Mesenchymal stem cell (in vitro differentiated cells and primary cell): ENCODE data around the gene SMAP1. TPM values are rescaled to one million over a fixed set of nuclear protein-coding genes. Genes with fewer than 3 reads are reported as not detected.
A peak's percentile ranks its signal among the peaks of the same experiment; 100 is the strongest.

ENCODE experiments used
- DNase-seq: peaks from one replicate; pipeline ENCODE4 v3.0.0-alpha.2; 2013
- H2AFZ ChIP-seq: one replicate; pipeline ENCODE4 v1.6.1; 2013; ENCODE audit warnings: low read depth, mild to moderate bottlenecking, control low read depth, inconsistent platforms, low read length, moderate library complexity
- H2AK5ac ChIP-seq: 2 replicates; pipeline ENCODE4 v1.6.1; 2013; ENCODE audit warnings: low read length, moderate library complexity, mild to moderate bottlenecking, inconsistent platforms; ENCODE audit not compliant: severe bottlenecking
- H2BK120ac ChIP-seq: one replicate; pipeline ENCODE4 v1.6.1; 2013; ENCODE audit warnings: low read depth, mild to moderate bottlenecking, inconsistent platforms, low read length, moderate library complexity
- H2BK12ac ChIP-seq, 2 experiments: one replicate each; pipeline ENCODE4 v1.6.1; 2013; ENCODE audit warnings: inconsistent platforms in 2 of 2, low read length in 2 of 2, mild to moderate bottlenecking in 2 of 2, moderate library complexity in 2 of 2, control low read depth in 1 of 2
- H2BK15ac ChIP-seq: one replicate; pipeline ENCODE4 v1.6.1; 2013; ENCODE audit warnings: mild to moderate bottlenecking, low read depth, inconsistent platforms; ENCODE audit not compliant: poor library complexity, severe bottlenecking
- H2BK5ac ChIP-seq: 2 replicates; pipeline ENCODE4 v1.6.1; 2013; ENCODE audit warnings: low read depth, mild to moderate bottlenecking, low read length, control low read depth, inconsistent platforms; ENCODE audit not compliant: poor library complexity, severe bottlenecking
- H3K14ac ChIP-seq, 2 experiments: one replicate each; pipeline ENCODE4 v1.6.1; 2013; ENCODE audit warnings: inconsistent platforms in 2 of 2, low read length in 2 of 2, control low read depth in 1 of 2, mild to moderate bottlenecking in 1 of 2, moderate library complexity in 1 of 2
- H3K18ac ChIP-seq, 2 experiments: one replicate each; pipeline ENCODE4 v1.6.1; 2013; ENCODE audit warnings: inconsistent platforms in 2 of 2, low read length in 2 of 2, control low read depth in 1 of 2, low read depth in 1 of 2, mild to moderate bottlenecking in 1 of 2
- H3K23ac ChIP-seq, 2 experiments: one replicate each; pipeline ENCODE4 v1.6.1; 2013; ENCODE audit warnings: inconsistent platforms in 2 of 2, low read length in 2 of 2, mild to moderate bottlenecking in 2 of 2, moderate library complexity in 2 of 2, control low read depth in 1 of 2
- H3K27ac ChIP-seq: 2 replicates; pipeline ENCODE4 v1.5.1; 2013; ENCODE audit warnings: mild to moderate bottlenecking, moderate library complexity, low read length, control low read depth, inconsistent platforms; ENCODE audit not compliant: poor library complexity, severe bottlenecking
- H3K27me3 ChIP-seq, 2 experiments: 2 replicates each; pipeline versions ENCODE4 v1.6.1 to v1.7.0; 2013; ENCODE audit warnings: low read length in 2 of 2, mild to moderate bottlenecking in 2 of 2, moderate library complexity in 2 of 2, control low read depth in 1 of 2, inconsistent platforms in 1 of 2; ENCODE audit not compliant: control insufficient read depth in 1 of 2, insufficient read depth in 1 of 2
- H3K36me3 ChIP-seq, 2 experiments: 2 replicates each; pipeline versions ENCODE4 v1.6.1 to v1.7.0; 2013; ENCODE audit warnings: low read length in 2 of 2, control low read depth in 1 of 2, inconsistent platforms in 1 of 2, low read depth in 1 of 2, mild to moderate bottlenecking in 1 of 2; ENCODE audit not compliant: insufficient read depth in 2 of 2, control insufficient read depth in 1 of 2
- H3K4ac ChIP-seq, 2 experiments: one replicate each; pipeline ENCODE4 v1.6.1; 2013; ENCODE audit warnings: inconsistent platforms in 2 of 2, low read length in 2 of 2, mild to moderate bottlenecking in 2 of 2, moderate library complexity in 2 of 2, control low read depth in 1 of 2, low read depth in 1 of 2
- H3K4me1 ChIP-seq: 2 replicates; pipeline ENCODE4 v1.6.1; 2013; ENCODE audit warnings: low read depth, low read length, control low read depth; ENCODE audit not compliant: control insufficient read depth, insufficient read depth
- H3K4me2 ChIP-seq: 2 replicates; pipeline ENCODE4 v1.6.1; 2013; ENCODE audit warnings: low read length, mild to moderate bottlenecking, inconsistent platforms; ENCODE audit not compliant: poor library complexity, severe bottlenecking
- H3K4me3 ChIP-seq, 2 experiments: 2 replicates each; pipeline versions ENCODE4 v1.5.1 to v1.7.0; 2013; ENCODE audit warnings: low read length in 2 of 2, mild to moderate bottlenecking in 2 of 2, control low read depth in 1 of 2, low read depth in 1 of 2; ENCODE audit not compliant: insufficient read depth in 1 of 2
- H3K79me1 ChIP-seq: replicated peaks from 2 replicates; pipeline ENCODE4 v1.6.1; 2013; ENCODE audit warnings: mild to moderate bottlenecking, control low read depth, low read length, inconsistent platforms; ENCODE audit not compliant: poor library complexity, severe bottlenecking
- H3K9ac ChIP-seq: 2 replicates; pipeline ENCODE4 v1.7.0; 2013; ENCODE audit warnings: mild to moderate bottlenecking, low read length, moderate library complexity
- H3K9me3 ChIP-seq: 2 replicates; pipeline ENCODE4 v1.7.0; 2013; ENCODE audit warnings: mild to moderate bottlenecking, low read length; ENCODE audit not compliant: control insufficient read depth
- H4K8ac ChIP-seq: one replicate; pipeline ENCODE4 v1.6.1; 2013; ENCODE audit warnings: inconsistent platforms, mild to moderate bottlenecking, low read length, moderate library complexity
- H4K91ac ChIP-seq: one replicate; pipeline ENCODE4 v1.6.1; 2013; ENCODE audit warnings: mild to moderate bottlenecking, low read length, inconsistent platforms
- WGBS: methylation state at CpG from one replicate; pipeline ENCODE4 v1.1.7; 2013; ENCODE audit warnings: mixed read lengths; 5-methylcytosine and 5-hydroxymethylcytosine counted together
- polyA plus RNA-seq, 2 experiments: library from polyadenylated mRNA; stranded (reverse); fragments of 200-250 nt; gene quantifications; one replicate each; pipeline ENCODE4 v1.2.3, GENCODE V29; 2013

The SMAP1 gene
- polyA plus RNA-seq (2013, experiment 1 of 2) = 29.4 TPM
- 30.5 TPM for polyA plus RNA-seq (2013, experiment 2 of 2)

DNA sequence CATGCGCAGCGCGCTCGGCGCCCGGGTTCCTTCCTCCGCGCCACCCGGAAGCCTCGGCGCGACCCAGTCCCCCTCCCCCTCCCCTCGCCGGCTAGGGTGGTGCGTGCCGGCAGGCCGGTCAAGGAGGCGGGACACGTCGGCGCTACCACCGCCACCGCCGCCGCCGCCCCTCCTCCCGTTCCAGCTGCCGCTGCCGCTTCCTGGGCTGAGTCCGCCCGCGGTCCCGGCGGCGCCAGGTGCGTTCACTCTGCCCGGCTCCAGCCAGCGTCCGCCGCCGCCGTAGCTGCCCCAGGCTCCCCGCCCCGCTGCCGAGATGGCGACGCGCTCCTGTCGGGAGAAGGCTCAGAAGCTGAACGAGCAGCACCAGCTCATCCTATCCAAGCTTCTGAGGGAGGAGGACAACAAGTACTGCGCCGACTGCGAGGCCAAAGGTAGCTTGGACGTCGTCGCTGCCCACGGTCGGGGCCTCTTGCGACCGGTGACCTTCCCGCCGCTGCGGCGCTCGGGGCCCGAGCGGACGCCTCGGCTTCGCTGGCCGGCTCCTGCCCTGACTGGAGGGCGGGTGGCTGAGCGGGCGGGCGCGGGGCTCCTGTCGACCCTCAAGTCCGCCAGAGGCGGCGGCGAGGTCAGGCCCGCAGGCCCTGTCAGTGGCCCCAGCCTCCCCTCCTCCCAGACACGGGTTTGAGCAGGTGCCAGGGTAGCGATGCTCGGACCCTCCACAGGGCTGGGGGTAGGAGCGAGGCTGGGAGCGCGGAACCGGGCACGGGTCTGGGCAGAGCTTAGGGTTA lies at the start of gene SMAP1:
Gene SMAP1 (plus strand): TSS at position 173 of the 788 bp plus-strand sequence. CDS start 141 bp downstream, at position 314.
- no peaks in the 10 kb centered on the region for H3K27me3 ChIP-seq
- peak within 1 kb of the TSS in 1 of 2 experiments; percentile 100 for H3K14ac ChIP-seq
- peaks cover 3% of the 10 kb centered on the region for H3K4me1 ChIP-seq
- peak within 1 kb of the TSS; percentile 97 for H3K4me2 ChIP-seq
- peak within 1 kb of the TSS; percentile 82 to 92 for H2BK12ac ChIP-seq
- H3K4ac ChIP-seq = peak within 1 kb of the TSS; percentile 71 to 99
- peak within 1 kb of the TSS; percentile 14 for H2BK5ac ChIP-seq
- H3K23ac ChIP-seq = peak within 1 kb of the TSS in 1 of 2 experiments; percentile 97
- peak within 1 kb of the TSS; percentile 97 for H4K91ac ChIP-seq
- H2AFZ ChIP-seq = peak within 1 kb of the TSS; percentile 99
- H3K36me3 ChIP-seq = peaks cover 0 to 5% of the 10 kb centered on the region in 2 experiments
- H3K4me3 ChIP-seq = peak within 1 kb of the TSS; percentile 94 to 99
- H4K8ac ChIP-seq = peak within 1 kb of the TSS; percentile 97
- under 1% methylated on average over 66 of the region's 90 CpGs for WGBS
- peak within 1 kb of the TSS; percentile 75 for H3K27ac ChIP-seq
- no peak within 1 kb of the TSS for H2AK5ac ChIP-seq
- peaks cover 9% of the 10 kb centered on the region for H3K79me1 ChIP-seq
- peak within 1 kb of the TSS; percentile 87 for H2BK120ac ChIP-seq
- H2BK15ac ChIP-seq = peak within 1 kb of the TSS; percentile 89
- no peaks in the 10 kb centered on the region for H3K9me3 ChIP-seq
- H3K18ac ChIP-seq = peak within 1 kb of the TSS; percentile 98 to 99
- H3K9ac ChIP-seq = peak within 1 kb of the TSS; percentile 93
- peak; percentile 88 for DNase-seq

DNA sequence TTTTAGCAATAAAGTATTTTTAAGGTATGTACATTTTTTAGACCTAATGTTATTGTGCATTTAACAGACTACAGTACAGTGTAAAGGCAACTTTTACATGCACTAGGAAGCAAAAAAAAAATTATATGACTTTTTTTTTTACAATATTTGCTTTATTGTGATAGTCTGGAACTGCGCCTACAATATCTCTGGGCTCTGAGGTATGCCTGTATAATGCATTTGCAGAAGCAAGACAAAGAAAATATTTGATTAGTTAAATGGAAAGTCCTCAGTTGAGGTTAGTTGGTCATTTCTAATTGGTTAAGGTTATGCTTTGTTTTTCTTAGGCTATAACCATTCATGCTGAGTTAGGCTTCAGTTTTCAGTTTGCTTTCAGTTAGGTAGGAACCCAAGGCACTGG lies 46.9 kb upstream of the SMAP1 start:
- H3K23ac ChIP-seq = no peak overlapping the region
- no peak overlapping the region for H2AK5ac ChIP-seq
- H3K4me2 ChIP-seq = no peak overlapping the region
- 82% methylated on average over 1 of the region's 1 CpG for WGBS
- H3K36me3 ChIP-seq = no peaks in the 10 kb centered on the region
- H2BK12ac ChIP-seq = no peak overlapping the region
- no peak overlapping the region for H3K27ac ChIP-seq
- H3K4me3 ChIP-seq = no peak overlapping the region
- no peak overlapping the region for H3K14ac ChIP-seq
- no peaks in the 10 kb centered on the region for H3K27me3 ChIP-seq
- H4K91ac ChIP-seq = no peak overlapping the region
- H3K4me1 ChIP-seq = no peaks in the 10 kb centered on the region
- no peaks in the 10 kb centered on the region for H3K9me3 ChIP-seq
- no peak overlapping the region for H3K4ac ChIP-seq
- no peak overlapping the region for H2BK15ac ChIP-seq
- no peak overlapping the region for H3K9ac ChIP-seq
- DNase-seq = no peak
- no peaks in the 10 kb centered on the region for H3K79me1 ChIP-seq
- no peak overlapping the region for H2BK120ac ChIP-seq
- no peak overlapping the region for H4K8ac ChIP-seq
- no peak overlapping the region for H2BK5ac ChIP-seq
- no peak overlapping the region for H2AFZ ChIP-seq
- no peak overlapping the region for H3K18ac ChIP-seq

DNA sequence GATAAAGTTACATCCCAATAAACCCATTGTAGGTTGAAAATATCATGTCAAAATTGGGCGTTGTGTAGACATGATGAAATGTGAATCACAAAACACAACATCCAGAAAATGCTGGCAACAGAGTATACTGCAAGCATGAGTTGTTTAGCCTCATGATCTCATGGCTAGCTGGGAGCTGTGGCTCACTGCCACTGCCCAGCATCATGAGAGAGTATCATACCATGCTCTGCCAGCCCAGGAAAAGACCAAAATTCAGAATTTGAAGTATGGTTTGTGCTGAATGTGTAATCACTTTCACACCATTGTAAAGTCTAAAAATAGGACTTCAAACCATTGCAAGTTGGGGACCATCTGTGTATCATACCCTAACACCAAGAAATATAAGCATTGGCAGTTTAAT lies 45.2 kb upstream of the SMAP1 start:
- Histone ChIP-seq H3K23ac (no peak overlapping the region), H4K91ac (no peak overlapping the region), H2BK120ac (no peak overlapping the region), H4K8ac (no peak overlapping the region), H3K36me3 (no peaks in the 10 kb centered on the region), H2AK5ac (no peak overlapping the region), H2AFZ (no peak overlapping the region), H3K79me1 (no peaks in the 10 kb centered on the region), H2BK12ac (no peak overlapping the region), H3K9me3 (no peaks in the 10 kb centered on the region), H3K4me2 (no peak overlapping the region), H3K4me1 (no peaks in the 10 kb centered on the region), H3K18ac (no peak overlapping the region), H3K9ac (no peak overlapping the region), H3K14ac (no peak overlapping the region), H3K4me3 (no peak overlapping the region), H2BK15ac (no peak overlapping the region), H3K27ac (no peak overlapping the region), H2BK5ac (no peak overlapping the region), H3K4ac (no peak overlapping the region), H3K27me3 (no peaks in the 10 kb centered on the region)
- 64% methylated on average over 1 of the region's 1 CpG for WGBS
- DNase-seq = no peak

DNA sequence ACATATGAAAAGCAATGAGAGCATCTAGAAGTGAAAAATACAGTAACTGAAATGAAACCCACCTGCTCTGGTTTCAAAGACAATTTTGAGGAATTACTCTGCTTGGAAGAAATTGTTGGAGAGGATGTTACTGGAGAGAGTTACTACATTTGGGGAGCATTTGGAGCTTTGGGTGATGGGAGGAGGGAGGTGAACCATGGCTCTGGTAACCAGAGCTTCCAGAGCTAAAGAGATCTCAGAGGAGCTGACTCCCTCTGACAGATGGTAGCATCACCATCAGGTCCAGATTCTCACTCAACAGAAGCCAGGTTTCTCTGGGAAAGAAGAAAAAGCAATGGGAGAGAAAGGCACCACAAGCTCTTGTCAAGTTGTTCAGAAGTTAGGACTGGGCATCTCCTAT lies 42.2 kb upstream of the SMAP1 start:
- no peaks in the 10 kb centered on the region for H3K4me1 ChIP-seq
- no peak overlapping the region for H3K4ac ChIP-seq
- no peak overlapping the region for H2AFZ ChIP-seq
- no peak overlapping the region for H4K8ac ChIP-seq
- no peak overlapping the region for H3K14ac ChIP-seq
- no peak overlapping the region for H2AK5ac ChIP-seq
- no peak overlapping the region for H2BK5ac ChIP-seq
- DNase-seq = no peak
- H3K9ac ChIP-seq = no peak overlapping the region
- H3K27ac ChIP-seq = no peak overlapping the region
- H2BK15ac ChIP-seq = no peak overlapping the region
- no peaks in the 10 kb centered on the region for H3K27me3 ChIP-seq
- H3K4me2 ChIP-seq = no peak overlapping the region
- no peaks in the 10 kb centered on the region for H3K36me3 ChIP-seq
- H4K91ac ChIP-seq = no peak overlapping the region
- no peak overlapping the region for H3K23ac ChIP-seq
- no peak overlapping the region for H3K18ac ChIP-seq
- H3K79me1 ChIP-seq = no peaks in the 10 kb centered on the region
- H2BK120ac ChIP-seq = no peak overlapping the region
- no peak overlapping the region for H2BK12ac ChIP-seq
- no peak overlapping the region for H3K4me3 ChIP-seq
- no peaks in the 10 kb centered on the region for H3K9me3 ChIP-seq
